GM10248 (cell line): ENCODE data around the gene CSTF2T.
"Not testable (repeated sequence)": the region's sequence is repeated elsewhere in the genome, so short reads cannot be mapped to it uniquely, and the experiment has no call there.

Experiments used
- CTCF ChIA-PET: fragments of 300-600 bp; sonication (Branson Sonifier 250); formaldehyde crosslinking; extraction: SDS; loops from one replicate; lab custom pipeline; 2021; ENCODE audit warnings: antibody characterized with exemption; lab: Yijun Ruan, JAX
- POLR2A ChIA-PET: fragments of 350-650 bp; sonication (Branson Sonifier 250); formaldehyde crosslinking; extraction: SDS; loops from one replicate; lab custom pipeline; 2020; ENCODE audit warnings: antibody characterized with exemption; lab: Yijun Ruan, JAX
- DNase-seq: peaks from one replicate; pipeline ENCODE4 v3.0.0; 2012; ENCODE audit errors: extremely low spot score
- CTCF ChIP-seq: IDR thresholded peaks from 2 replicates; pipeline ENCODE4 v1.5.1; 2012; ENCODE audit warnings: mild to moderate bottlenecking, low read depth; ENCODE audit errors: extremely low read depth, missing control alignments, control extremely low read depth

Gene CSTF2T

GRCh38 chr10:51689536-51689935, 9.9 kb downstream of the CSTF2T start:
- ChIA-PET POLR2A (no interaction called here), CTCF (no interaction called here)
- TF ChIP-seq CTCF = no peak
- DNase-seq = no peak

- CTCF ChIA-PET, DNase-seq, POLR2A ChIA-PET: not testable (repeated sequence)
These were observed 10.6 kb downstream of the CSTF2T start for GRCh38 chr10:51688826-51689225.

GRCh38 chr10:51687296-51687695, 12.1 kb downstream of the CSTF2T start:
- ChIA-PET POLR2A (no interaction called here), CTCF (no interaction called here)
- DNase-seq = no peak
- TF ChIP-seq CTCF = no peak

GRCh38 chr10:51685768-51686167, 13.6 kb downstream of the CSTF2T start:
- no peak for DNase-seq
- ChIA-PET CTCF (interaction anchor here (1.4 kb wide), 1 partner anchor 9 kb away, joined by 3 read pairs; no protein-coding TSS in a partner anchor), POLR2A (no interaction called here)
- no peak for TF ChIP-seq CTCF

GRCh38 chr10:51683031-51683691, 16.2 kb downstream of the CSTF2T start:
- CTCF ChIA-PET = interaction anchor here (1.0 kb wide), 1 partner anchor 19 kb away, joined by 3 read pairs; no protein-coding TSS in a partner anchor
- TF ChIP-seq CTCF = no peak
- POLR2A ChIA-PET = no interaction called here
- DNase-seq = no peak

GRCh38 chr10:51679841-51680240, 19.6 kb downstream of the CSTF2T start:
- no peak for TF ChIP-seq CTCF
- no peak for DNase-seq
- ChIA-PET POLR2A (no interaction called here), CTCF (no interaction called here)

GRCh38 chr10:51675088-51675487, 24.3 kb downstream of the CSTF2T start:
- CTCF ChIA-PET = no interaction called here
- TF ChIP-seq CTCF = no peak

More at GRCh38 chr10:51675088-51675487, 24.3 kb downstream of the CSTF2T start:
- DNase-seq = no peak
- POLR2A ChIA-PET = no interaction called here
